Measurements from ENCODE around the gene FLT4.
"Not testable (repeated sequence)": the region's sequence is repeated elsewhere in the genome, so short reads cannot be mapped to it uniquely, and the experiment has no call there.

The FLT4 gene

GRCh38 chr5:180649297-180650039 is at the start of gene FLT4:
Gene FLT4 (minus strand): TSS chr5:180649600. CDS start chr5:180649545, 55 bp downstream.
- no peak for DNase-seq

- no peak for DNase-seq
These were observed 49.6 kb upstream of the FLT4 start for GRCh38 chr5:180699042-180699441.

GRCh38 chr5:180696116-180696515 is 46.7 kb upstream of the FLT4 start:
- DNase-seq: no peak

GRCh38 chr5:180692429-180692828 is 43.0 kb upstream of the FLT4 start:
- no peak for DNase-seq

- no peak for DNase-seq
These were observed 41.6 kb upstream of the FLT4 start for GRCh38 chr5:180691046-180691445.

GRCh38 chr5:180690562-180690961 is 41.2 kb upstream of the FLT4 start:
- no peak for DNase-seq

GRCh38 chr5:180689775-180690174 is 40.4 kb upstream of the FLT4 start:
- DNase-seq: no peak

GRCh38 chr5:180689071-180689694 is 39.8 kb upstream of the FLT4 start:
- DNase-seq: no peak

- no peak for DNase-seq
These were observed 39.1 kb upstream of the FLT4 start for GRCh38 chr5:180688330-180689070.

- DNase-seq: not testable (repeated sequence)
These were observed 37.4 kb upstream of the FLT4 start for GRCh38 chr5:180686799-180687198.

- no peak for DNase-seq
These were observed 35.3 kb upstream of the FLT4 start for GRCh38 chr5:180684623-180685161.

- DNase-seq: no peak
These were observed 34.0 kb upstream of the FLT4 start for GRCh38 chr5:180683220-180683922.

GRCh38 chr5:180682560-180682959 is 33.2 kb upstream of the FLT4 start:
- no peak for DNase-seq

- DNase-seq: not testable (repeated sequence)
These were observed 32.6 kb upstream of the FLT4 start for GRCh38 chr5:180682008-180682407.

- not testable (repeated sequence) for DNase-seq
These were observed 28.9 kb upstream of the FLT4 start for GRCh38 chr5:180678319-180678718.

GRCh38 chr5:180675036-180675635 is 25.7 kb upstream of the FLT4 start:
- no peak for DNase-seq

GRCh38 chr5:180674090-180674475 is 24.7 kb upstream of the FLT4 start:
- DNase-seq: not testable (repeated sequence)

- DNase-seq: no peak
These were observed 24.1 kb upstream of the FLT4 start for GRCh38 chr5:180673371-180674089.

GRCh38 chr5:180671958-180672524 is 22.6 kb upstream of the FLT4 start:
- DNase-seq: not testable (repeated sequence)

GRCh38 chr5:180670586-180671359 is 21.4 kb upstream of the FLT4 start:
- no peak for DNase-seq

- DNase-seq: no peak
These were observed 20.8 kb upstream of the FLT4 start for GRCh38 chr5:180670157-180670556.
